HG03108 (cell line): Measurements from ENCODE around the gene ADK.
"Not testable (repeated sequence)": the region's sequence is repeated elsewhere in the genome, so short reads cannot be mapped to it uniquely, and the experiment has no call there.

Experiments
- ATAC-seq: cut with Tn5 transposase; IDR thresholded peaks from one replicate; pipeline ENCODE4 v1.9.1; 2021; ENCODE audit warnings: moderate library complexity; ENCODE audit not compliant: unreplicated experiment

Gene ADK

DNA sequence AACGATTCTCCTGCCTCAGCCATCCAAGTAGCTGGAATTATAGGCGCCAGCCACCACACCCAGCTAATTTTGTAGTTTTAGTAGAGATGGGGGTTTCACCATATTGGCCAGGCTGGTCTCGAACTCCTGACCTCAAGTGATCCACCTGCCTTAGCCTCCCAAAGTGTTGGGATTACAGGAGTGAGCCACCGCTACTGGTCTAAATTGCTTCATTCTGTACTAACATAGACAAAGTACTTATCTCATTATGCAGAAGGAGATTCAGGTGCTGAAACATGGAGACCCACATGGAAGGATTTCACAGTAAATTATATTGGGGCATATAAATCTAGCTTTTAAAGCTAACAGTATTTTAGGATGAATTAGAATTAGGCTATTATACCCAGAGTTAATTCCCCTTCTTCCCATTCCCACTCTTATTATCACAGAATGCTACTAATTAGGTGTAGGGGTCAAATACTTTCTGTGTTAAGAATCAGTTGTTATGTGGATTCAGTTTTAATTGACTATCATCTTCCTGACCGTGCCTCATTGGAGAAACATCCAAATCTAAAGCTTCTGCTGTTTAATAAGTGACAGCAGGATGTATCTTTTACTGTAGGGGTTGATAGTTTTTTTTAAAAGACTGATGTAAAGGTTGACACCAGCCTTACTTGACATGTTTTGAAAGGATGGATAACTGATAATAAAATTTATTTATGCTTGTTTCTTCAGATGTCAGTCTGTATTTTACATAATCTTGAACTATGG, 27.2 kb downstream of the ADK start:
- ATAC-seq: no peak

DNA sequence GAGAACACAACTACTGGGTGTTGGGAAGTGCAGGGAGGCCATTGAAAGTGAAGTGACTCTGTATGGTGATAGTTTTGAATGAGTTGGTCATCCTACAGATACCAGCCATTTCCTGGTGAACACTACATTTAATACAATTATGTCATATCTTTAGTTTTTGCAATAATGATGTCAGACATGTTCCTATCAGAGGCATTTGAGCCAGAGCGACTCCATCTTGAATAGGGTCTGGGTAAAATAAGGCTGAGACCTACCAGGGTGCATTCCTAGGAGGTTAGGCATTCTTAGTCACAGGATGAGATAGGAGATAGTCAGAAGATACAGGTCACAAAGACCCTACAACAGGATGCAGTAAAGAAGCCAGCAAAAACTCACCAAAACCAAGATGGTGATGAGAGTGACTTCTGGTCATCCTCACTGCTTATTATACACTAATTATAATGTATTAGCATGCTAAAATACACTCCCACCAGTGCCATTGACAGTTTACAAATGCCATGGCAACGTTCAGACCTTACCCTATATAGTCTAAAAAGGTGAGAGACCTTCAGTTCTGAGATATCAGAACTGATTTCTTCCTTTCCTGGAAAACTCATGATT, 28.2 kb downstream of the ADK start:
- ATAC-seq: no peak

DNA sequence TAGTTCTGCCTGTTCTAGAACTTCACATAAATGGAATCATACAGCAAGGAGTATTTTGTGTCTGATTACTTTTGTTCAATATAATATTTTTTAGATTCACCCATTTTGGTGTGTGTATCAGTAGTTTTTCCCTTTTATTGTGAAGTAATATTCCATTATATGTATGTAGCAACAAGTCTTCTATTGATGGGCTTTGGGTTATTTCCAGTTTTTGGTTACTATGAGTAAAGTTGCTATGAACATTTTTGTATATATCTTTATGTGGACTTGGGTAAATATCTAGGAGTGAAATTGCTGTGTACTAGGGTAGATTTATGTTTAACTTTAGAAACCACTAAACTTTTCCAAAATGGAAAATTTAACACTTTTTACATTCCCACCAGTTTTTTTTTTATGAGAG, 35.7 kb downstream of the ADK start:
- ATAC-seq: no peak

DNA sequence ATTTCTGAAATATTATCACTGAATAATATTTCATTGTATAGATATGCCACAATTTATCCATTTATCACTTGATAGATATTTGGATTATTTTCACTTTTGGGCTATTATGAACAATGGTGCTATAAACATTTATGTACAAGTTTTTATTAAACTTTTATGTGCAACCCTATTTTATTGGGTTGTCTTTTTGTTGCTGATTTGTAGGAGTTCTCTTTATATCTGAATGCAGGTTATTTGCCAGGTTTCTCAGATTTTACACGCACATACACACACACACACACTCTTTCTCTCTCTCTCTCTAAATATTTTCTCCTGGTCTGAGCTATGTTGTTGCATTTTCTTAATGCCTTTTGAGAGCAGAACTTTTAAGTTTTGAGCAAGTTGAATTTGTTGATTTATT, 36.2 kb downstream of the ADK start:
- no peak for ATAC-seq

DNA sequence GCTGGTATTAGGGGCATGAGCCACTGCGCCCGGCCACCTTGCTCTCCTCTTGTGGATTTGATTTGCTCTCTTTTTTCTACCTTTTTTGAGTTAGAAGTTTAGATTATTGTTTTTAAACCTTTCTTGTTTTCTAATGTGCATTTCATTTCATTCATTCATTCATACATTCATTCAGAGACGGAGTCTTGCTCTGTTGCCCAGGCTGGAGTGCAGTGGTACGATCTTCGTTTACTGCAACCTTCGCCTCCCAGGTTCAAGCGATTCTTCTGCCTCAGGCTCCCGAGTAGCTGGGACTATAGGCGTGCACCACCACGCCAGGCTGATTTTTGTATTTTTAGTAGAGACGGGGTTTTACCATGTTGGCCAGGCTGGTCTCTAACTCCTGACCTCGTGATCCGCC, 37.6 kb downstream of the ADK start:
- not testable (repeated sequence) for ATAC-seq

DNA sequence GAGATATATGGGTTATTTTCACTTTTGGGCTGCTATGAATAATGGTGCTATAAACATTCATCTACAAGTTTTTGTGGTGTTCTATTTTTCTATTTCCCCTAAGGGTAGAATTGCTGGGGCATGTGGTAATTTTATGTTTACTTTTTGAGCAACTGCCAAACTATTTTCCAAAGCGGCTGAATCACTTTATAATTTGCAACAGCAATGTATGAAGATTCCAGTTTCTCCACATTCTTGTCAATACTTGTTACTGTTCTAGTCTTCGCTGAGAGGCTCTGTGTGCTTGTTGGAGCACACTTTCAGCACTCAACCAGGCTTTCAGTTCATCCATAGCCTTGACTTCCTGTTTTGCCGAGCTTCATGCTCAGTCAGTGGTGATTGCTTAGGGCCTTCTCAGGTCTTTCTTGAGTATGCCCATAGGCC, 39.0 kb downstream of the ADK start:
- ATAC-seq: peak; percentile 83

DNA sequence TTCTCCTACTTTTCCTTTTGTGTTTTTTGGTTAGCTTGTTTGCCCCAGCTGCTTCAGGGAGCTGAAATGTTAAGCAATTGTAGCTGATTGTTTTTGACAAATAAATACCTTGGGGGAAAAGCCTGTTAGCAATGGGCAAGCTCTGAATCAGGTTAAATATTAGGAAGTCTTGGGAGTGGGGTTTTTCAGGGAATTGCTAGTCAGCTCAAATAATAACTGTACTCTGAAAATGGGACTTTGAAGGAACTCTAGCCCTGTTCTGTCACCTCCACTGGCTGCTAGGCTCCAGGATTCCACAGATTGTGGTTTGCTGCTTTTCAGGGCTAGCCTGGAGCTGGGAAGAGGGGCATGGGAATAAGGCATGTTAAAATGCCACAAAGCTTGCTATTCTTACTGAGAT, 39.5 kb downstream of the ADK start:
- no peak for ATAC-seq

DNA sequence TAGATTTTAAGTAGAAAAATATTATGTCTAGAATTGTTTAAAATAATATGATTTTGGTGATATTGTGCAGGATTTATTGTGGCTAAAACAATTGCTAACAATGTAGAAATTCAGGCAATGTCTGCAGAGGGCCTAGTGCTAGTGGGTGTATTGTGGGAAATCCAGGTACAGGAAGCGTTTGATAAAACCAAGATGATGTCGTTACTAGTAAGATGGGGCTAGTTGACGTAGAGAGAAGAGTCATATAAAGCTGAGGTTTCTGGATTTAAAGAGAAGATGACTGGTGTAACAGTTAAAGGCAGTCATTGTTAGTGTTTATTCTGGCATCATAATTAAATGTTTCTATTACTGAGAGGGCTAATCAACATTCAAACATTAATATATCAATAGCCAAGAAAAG, 43.5 kb downstream of the ADK start:
- ATAC-seq: no peak

DNA sequence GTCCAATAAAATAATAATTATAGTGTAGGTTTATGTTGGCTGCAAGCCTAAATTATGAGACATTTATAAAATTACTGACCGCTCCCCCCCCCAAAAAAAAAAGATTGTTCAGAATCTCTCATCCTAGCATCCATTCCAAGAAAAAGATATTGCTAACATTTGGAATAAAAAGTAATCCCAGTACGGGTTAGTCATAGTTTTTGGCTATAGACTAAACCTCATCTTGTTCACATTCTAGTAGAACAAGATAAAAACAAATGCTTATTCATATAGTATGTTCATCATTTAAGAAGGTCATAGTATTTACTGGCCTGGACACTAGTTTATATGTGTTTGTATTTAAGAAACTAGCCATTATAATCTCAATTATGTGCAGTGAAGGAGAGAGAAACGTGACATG, 44.0 kb downstream of the ADK start:
- no peak for ATAC-seq

DNA sequence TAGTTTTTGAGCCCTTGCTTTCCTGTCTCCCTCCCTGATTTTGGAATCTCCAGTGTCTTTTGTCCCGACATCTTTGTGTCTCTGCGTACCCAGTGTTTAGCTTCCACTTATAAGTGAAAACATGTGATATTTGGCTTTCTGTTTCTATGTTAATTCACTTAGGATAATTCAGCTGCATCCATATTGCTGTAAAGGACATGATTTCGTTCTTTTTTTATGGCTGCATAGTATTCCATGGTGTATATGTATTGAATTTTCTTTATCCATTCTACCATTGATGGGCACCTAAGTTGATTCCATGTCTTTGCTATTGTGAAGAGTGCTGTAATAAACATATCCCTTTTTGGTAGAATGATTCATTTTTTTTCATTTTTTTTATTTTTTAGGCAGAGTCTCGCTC, 48.3 kb downstream of the ADK start:
- no peak for ATAC-seq

DNA sequence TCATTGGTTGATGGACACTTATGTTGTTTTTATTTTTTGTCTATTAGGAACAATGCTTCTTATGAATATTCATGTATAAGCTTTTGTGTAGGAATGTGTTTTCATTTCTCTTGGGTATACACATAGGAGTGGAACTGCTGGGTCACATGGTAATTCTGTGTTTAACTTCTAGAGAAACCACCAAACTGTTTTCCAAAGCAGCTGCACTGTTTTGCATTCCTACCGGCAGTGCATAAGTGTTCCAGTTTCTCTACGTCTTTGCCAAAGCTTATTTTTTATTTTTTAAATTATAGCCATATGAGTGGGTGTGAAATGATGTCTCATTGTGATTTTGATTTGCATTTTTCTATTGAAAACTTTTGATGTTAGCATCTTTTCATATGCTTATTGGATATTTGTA, 51.3 kb downstream of the ADK start:
- ATAC-seq: no peak

DNA sequence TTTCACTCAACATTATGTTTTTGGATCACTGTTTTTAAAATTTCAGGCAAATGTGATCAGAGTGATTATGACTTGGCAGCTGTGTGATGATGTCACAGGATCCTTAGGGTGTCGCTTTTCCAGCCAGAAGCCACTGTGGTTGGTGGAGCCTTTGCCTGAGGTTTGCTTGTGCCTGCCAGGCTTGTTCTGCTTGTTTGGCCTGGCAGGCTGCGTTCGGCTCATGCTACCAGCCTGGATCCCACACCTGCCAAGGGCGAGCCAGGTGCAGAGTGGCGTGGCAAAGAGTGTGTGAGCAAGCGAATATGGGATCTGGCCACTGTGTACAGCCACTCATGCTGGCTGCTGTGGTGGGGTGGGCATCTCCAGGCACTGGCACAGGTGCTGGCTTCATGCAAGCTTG, 55.7 kb downstream of the ADK start:
- ATAC-seq: no peak

DNA sequence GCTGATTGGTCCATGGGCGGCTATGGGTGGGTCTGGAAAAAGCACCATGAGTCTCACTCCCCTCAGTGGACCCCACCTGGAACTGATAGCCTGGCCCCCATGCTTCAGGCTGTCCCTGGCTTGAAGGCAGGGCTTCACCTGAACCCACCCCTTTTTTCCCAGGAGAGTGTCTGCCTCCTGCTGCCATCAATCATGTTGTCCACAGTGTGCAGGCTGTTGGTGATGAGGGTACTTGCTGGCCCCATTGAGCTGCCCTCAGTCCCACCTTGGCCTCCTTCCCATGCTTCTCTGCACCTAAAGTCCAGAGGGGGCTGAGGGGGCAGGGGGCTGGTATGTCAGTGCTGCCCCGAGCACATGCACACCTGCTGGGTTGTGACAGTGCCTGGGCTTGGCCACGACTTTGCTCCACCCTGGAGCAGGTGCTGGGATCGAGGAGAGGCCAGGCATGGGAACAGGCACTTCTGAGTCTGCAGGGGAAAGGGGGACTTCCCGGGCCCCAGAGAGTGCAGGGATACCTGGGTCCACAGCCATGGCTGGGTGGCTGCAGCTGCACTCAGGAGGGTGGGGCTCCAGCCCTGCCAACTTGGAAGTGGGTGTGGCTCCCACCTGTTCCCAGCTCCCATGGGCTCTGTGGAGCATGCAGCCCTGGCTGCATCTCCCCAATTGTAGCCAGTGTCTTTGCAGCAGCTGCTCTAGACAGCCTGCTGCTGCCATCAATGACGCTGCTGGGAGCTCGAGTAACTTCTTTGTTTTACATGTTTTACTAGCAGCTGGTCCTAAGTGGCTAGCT, 56.9 kb downstream of the ADK start:
- no peak for ATAC-seq

DNA sequence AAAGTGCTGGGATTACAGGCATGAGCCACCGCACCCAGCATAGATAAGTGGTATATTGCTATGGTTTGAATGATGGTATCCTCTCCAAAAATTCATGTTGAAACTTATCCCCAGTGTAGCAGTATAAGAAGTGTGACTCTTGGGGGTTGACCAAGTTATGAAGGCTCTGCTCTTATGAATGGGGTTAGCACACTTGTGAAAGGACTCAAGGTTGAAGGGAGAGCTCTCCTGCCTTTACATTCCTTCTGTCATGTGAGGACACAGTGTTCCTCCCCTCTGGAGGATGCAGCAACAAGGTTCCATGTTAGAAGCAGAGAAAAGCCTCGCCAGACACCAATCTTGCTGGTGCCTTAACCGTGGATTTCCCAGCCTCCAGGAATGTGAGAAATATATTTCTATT, 58.0 kb downstream of the ADK start:
- ATAC-seq: no peak

DNA sequence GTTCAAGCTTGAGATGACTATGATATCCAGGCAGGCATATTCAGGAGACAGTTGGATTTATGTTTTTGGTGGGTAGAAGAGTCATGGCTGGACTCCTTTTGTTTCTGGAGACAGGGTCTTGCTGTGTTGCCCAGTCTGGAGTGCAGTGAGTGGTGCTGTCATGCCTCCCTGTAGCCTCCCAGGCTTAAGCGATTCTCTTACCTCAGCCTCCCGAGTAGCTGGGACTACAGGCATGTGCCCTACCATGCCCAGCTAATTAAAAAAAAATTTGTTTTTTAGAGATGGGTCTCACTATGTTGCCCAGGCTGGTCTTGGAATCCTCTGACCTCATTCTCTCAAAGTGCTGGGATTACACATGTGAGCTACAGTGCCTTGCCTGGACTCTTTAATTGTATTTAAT, 62.0 kb downstream of the ADK start:
- no peak for ATAC-seq

DNA sequence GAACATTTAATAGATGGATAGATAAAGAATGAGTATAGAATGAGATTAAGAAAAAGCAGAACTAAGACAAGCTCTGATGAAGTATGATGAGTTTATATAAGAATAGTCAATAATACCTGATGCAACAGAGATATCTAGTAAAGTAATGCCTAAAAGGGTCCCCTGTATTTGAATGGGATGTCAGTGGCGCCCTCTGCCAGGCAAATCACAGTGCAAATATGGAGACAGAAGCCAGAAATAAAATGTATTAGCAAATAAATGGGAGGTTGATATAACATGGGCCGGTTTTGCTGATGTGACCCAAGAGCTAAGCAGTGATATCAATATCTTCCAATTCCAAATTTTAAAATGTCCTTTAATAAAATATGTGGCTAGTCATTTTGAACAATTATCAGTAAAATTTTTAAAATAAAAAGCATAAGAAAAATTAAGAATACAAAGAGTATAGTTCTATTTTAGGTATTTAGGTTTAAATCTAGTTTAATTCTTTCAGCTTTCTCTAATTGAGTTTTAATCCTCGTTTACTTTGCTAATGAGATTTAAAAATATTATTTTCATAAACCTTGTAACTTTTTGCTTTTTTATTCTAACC, 62.6 kb downstream of the ADK start:
- ATAC-seq: no peak

DNA sequence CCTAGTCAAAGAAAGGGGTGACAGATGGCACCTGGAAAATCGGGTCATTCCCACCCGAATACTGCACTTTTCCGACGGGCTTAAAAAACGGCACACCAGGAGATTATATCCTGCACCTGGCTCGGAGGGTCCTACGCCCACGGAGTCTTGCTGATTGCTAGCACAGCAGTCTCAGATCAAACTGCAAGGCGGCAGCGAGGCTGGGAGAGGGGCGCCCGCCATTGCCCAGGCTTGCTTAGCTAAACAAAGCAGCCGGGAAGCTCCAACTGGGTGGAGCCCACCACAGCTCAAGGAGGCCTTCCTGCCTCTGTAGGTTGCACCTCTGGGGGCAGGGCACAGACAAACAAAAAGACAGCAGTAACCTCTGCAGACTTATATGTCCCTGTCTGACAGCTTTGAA, 66.1 kb downstream of the ADK start:
- not testable (repeated sequence) for ATAC-seq

DNA sequence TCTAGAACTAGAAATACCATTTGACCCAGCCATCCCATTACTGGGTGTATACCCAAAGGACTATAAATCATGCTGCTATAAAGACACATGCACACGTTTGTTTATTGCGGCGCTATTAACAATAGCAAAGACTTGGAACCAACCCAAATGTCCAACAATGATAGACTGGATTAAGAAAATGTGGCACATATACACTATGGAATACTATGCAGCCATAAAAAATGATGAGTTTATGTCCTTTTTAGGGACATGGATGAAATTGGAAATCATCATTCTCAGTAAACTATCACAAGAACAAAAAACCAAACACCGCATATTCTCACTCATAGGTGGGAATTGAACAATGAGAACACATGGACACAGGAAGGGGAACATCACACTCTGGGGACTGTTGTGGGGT, 71.4 kb downstream of the ADK start:
- not testable (repeated sequence) for ATAC-seq

DNA sequence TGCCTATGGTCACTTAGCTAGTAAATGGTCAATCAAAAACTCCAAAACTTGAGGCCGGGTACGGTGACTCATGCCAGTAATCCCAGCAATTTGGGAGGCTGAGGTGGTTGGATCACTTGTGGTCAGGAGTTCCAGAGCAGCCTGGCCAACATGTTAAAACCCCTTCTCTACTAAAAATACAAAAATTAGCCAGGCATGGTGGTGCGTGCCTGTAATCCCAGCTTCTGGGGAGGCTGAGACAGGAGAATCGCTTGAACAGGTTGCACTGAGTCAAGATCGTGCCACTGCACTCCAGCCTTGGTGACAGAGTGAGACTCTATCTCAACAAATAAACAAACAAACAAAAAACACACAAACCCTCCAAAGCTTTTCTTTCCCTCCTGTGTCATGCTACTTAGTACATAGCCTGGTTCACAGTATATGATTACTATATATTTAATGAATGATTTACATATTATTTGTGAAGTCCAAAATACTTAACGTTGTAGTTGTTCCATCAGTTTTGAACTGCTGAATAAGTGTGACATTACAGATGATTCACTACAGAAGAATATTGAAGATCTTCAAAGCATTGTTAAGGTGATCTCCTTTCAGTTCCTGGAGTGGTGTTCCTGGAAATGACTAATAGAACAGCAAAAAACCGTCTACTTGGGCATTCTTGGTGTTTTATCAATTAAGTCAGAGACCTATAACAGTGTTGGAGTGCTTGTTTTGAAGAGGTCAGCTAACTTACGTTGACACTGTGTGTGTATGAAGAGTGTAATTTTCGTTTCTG, 72.9 kb downstream of the ADK start:
- ATAC-seq: no peak

DNA sequence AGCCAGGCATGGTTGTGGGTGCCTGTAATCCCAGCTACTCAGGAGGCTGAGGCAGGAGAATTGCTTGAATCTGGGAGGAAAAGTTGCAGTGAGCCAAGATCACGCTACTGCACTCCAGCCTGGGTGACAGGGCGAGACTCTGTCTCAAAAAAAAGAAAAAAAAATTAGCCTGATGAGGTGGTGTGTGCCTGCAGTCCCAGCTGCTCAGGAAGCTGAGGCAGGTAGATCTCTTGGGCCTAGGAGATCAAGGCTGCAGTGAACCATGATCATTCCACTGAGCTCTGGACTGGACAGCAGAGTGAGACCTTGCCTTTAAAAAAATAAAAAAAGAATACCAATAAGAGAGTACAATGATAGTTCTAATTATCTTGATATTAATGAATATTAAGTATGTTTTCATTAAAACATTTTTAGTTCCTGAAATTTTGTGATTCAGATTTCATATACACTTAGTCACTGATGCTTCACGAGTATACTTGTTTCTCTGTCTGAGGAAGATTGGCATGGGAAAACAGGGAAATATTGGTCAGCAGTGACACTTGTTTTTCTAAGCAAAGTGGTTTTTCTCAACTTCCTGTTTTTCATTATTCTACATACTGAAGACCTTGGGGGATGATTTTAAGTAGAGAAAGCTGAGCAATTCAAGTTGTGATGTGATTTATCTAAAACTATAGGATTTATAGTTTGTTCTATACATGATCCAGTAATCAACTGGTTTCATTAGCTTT, 76.8 kb downstream of the ADK start:
- no peak for ATAC-seq
